NCI-H146 treated with DMSO at 0.1 percent for 48 hours (cell line): ENCODE measurements around the gene DDX23.

Experiments
- DNase-seq: peaks from one replicate; lab custom pipeline; 2025; ENCODE audit not compliant: unreplicated experiment; lab: John Stamatoyannopoulos, UW

Gene DDX23

GRCh38 chr12:48824905-48825304, 27.1 kb downstream of the DDX23 start:
- DNase-seq, result no peak

- DNase-seq, result no peak
These were observed 27.9 kb downstream of the DDX23 start for GRCh38 chr12:48824112-48824511.

GRCh38 chr12:48823281-48823680, 28.7 kb downstream of the DDX23 start:
- DNase-seq, result no peak

GRCh38 chr12:48822711-48823110, 29.3 kb downstream of the DDX23 start:
- DNase-seq, result no peak

- DNase-seq, result no peak
These were observed 29.8 kb downstream of the DDX23 start for GRCh38 chr12:48822139-48822538.

GRCh38 chr12:48819986-48820725, 31.8 kb downstream of the DDX23 start:
- no peak for DNase-seq

- no peak for DNase-seq
These were observed 33.0 kb downstream of the DDX23 start for GRCh38 chr12:48818831-48819590.

GRCh38 chr12:48817873-48818830, 33.8 kb downstream of the DDX23 start, which contains the start of gene CACNB3:
TSS of gene CACNB3 (plus strand) at chr12:48818496. CDS start at chr12:48818930, 434 bp downstream.
- DNase-seq, result peak; percentile 83

- no peak for DNase-seq
These were observed 35.7 kb downstream of the DDX23 start for GRCh38 chr12:48816143-48816854.

GRCh38 chr12:48815126-48816110, 36.5 kb downstream of the DDX23 start:
- peak; percentile 81 for DNase-seq

- DNase-seq, result peak; percentile 57
These were observed 37.5 kb downstream of the DDX23 start for GRCh38 chr12:48814262-48815125.

- DNase-seq, result no peak
These were observed 38.3 kb downstream of the DDX23 start for GRCh38 chr12:48813465-48814261.

GRCh38 chr12:48812389-48812788, 39.6 kb downstream of the DDX23 start:
- no peak for DNase-seq

- no peak for DNase-seq
These were observed 40.4 kb downstream of the DDX23 start for GRCh38 chr12:48811437-48812090.

- no peak for DNase-seq
These were observed 41.0 kb downstream of the DDX23 start for GRCh38 chr12:48810903-48811431.

GRCh38 chr12:48807981-48808380, 44.0 kb downstream of the DDX23 start:
- DNase-seq, result no peak

- no peak for DNase-seq
These were observed 48.3 kb downstream of the DDX23 start for GRCh38 chr12:48803675-48804074.
